Epithelial cell of umbilical artery (primary cell): Measurements from ENCODE around the gene CKMT2. TPM values are rescaled to one million over a fixed set of nuclear protein-coding genes. Genes with fewer than 3 reads are reported as not detected.

Experiments used
- total RNA-seq: library from RNA; depleted of rRNA; stranded (reverse); fragments of >200 nt; gene quantifications from 2 replicates; pipeline ENCODE4 v1.2.3, GENCODE V29; 2014

CKMT2 gene
- total RNA-seq: under 0.01 TPM in 1 of 2 replicates, not detected in the other

DNA sequence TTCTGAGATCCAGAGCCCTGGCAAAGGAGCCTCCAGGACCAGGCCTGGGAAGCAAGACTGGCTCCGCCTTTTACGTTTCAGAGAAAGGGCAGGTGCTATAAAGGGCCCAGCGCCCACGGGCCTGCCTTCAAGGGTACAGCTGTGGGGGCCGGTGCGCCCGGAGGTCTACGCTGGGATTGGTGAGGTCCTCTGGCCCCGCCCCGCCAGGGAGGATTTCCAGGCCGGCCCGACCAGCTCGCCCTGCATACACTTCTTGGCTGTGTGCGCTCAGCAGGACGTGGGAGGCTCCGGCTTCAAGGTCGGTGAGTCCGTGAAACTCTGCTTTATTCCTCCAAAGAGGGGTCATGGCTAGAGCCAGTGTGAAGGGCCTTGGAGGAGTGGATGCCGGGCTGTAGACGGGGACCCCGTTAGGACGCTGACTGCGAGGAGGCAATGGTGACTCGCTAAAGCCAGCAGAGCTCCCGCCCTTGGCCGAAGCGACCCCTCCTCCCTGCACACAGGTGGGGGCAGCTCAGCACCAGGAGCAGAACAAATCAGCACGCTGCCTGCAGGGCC lies at the start of gene CKMT2:
CKMT2 (plus strand) TSS at position 243 of the 555 bp plus-strand sequence. CDS start 17,811 bp downstream, outside the sequence.

DNA sequence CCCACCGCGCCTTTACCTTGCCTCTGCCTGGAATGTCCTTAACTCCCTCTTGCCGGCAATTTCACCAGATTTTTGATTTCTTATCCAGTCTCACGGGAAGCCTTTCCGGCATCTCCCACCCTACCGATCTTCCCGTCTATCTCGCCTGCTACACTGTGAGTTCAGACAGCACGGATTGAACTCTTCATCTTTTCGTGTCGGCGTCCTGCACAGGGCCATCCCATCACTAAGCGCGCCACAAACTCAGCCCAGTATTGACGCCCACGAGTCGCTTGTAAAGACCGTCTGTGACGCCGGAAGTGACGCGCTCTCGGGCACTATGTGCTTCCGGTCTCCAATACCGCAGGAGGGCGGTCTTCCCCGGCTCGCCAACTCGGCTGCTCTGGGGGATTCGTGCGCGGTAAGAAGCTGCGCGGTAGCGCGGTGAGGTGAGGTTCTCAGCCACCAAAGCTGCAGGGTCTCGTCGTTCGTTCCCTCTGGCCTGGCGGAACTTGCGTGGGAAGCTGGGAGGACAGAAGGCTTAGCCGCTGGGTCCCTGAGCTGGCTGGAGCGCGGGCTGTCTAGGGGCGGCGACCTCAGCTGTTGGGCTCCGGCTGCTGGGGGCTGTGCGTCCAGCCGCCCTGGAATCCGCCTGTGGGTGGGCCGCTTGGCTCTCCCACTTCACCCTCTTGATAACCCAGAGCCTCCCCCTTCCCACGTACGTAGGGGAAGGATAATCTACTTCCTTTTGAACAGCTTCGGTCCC lies 68.3 kb downstream of the CKMT2 start, which contains the start of gene ZCCHC9:
ZCCHC9 (plus strand) TSS at position 317 of the 745 bp plus-strand sequence. CDS start 3,171 bp downstream, outside the sequence.

Other genes with a start within 250 kb of the CKMT2 start
- gene ZCCHC9, start 68.3 kb downstream of the CKMT2 start, total RNA-seq: 26.0 and 28.1 TPM in 2 replicates
- not detected in 2 replicates for gene ACOT12, start 160.8 kb downstream of the CKMT2 start, total RNA-seq